Activated naive CD8-positive, alpha-beta T cell treated with anti-CD3 and anti-CD28 coated beads, Interleukin-2, amount 50 U/mL, for 24 hours (primary cell): ENCODE results near the gene TOX3.

Experiments used
- ATAC-seq: fragments of 150-1000 bp; cut with Tn5 transposase; one replicate; pipeline ENCODE4 v1.10.0; 2021
- DNase-seq: peaks from one replicate; pipeline ENCODE4 v3.0.0; 2021
- H3K27ac Mint-ChIP-seq: one replicate; pipeline ENCODE4 v1.8.0; 2021; ENCODE audit warnings: mild to moderate bottlenecking, mixed read lengths
- H3K27me3 Mint-ChIP-seq: one replicate; pipeline ENCODE4 v1.8.0; 2021; ENCODE audit warnings: mixed read lengths
- H3K36me3 Mint-ChIP-seq: one replicate; pipeline ENCODE4 v1.8.0; 2021; ENCODE audit warnings: low read depth, mixed read lengths
- H3K4me1 Mint-ChIP-seq: one replicate; pipeline ENCODE4 v1.8.0; 2021; ENCODE audit warnings: mixed read lengths
- H3K4me3 Mint-ChIP-seq: one replicate; pipeline ENCODE4 v1.8.0; 2021; ENCODE audit warnings: mild to moderate bottlenecking, moderate library complexity, mixed read lengths
- H3K9me3 Mint-ChIP-seq: one replicate; pipeline ENCODE4 v1.8.0; 2021; ENCODE audit warnings: mixed read lengths

TOX3 gene

DNA sequence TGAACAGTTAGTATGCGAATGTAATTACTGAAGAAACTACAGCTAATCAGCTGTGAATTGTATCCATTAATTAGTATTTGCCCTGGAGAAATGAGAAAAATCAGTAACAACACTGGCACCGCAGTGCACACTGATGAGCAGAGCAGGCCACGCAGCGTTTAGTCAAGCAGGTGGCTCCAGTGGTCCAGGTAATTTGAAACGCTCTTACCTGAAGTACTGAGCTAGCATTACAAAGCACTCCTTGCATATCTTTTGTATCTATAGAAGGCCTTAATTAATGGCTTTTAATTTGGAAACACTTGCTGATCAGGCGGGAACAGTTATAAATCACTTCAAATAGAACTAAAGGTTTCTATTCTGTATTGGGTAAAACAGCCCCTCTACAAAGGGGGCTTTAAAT is 76.4 kb downstream of the TOX3 start:
- ATAC-seq (no peak), DNase-seq (no peak)
- Mint-ChIP-seq H3K27ac (no peak overlapping the region), H3K4me3 (no peak overlapping the region), H3K36me3 (peaks cover 1% of the 10 kb centered on the region), H3K4me1 (no peaks in the 10 kb centered on the region), H3K9me3 (peaks cover 5% of the 10 kb centered on the region), H3K27me3 (no peaks in the 10 kb centered on the region)

DNA sequence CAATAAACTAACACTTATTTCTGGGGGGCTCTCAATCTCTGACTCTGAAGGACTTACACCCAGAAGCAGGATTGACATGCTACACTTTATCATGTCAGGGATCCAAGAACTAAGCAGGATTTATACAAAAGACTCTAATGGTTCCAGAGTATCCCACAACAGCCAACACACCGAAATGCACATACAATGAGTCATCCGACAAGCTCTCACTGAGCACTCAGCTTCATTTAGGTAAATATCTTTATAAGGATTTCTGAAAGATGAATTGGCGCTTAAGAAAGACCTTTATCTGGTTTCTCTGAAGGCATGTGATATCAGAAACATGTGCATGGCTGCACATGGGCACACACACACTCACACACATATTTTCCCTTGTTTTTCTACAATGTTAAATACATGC is 77.2 kb downstream of the TOX3 start:
- no peak for DNase-seq
- Mint-ChIP-seq H3K27ac (no peak overlapping the region), H3K36me3 (peaks cover 1% of the 10 kb centered on the region), H3K27me3 (no peaks in the 10 kb centered on the region), H3K4me1 (no peaks in the 10 kb centered on the region), H3K9me3 (peaks cover 5% of the 10 kb centered on the region), H3K4me3 (no peak overlapping the region)
- ATAC-seq: no peak

DNA sequence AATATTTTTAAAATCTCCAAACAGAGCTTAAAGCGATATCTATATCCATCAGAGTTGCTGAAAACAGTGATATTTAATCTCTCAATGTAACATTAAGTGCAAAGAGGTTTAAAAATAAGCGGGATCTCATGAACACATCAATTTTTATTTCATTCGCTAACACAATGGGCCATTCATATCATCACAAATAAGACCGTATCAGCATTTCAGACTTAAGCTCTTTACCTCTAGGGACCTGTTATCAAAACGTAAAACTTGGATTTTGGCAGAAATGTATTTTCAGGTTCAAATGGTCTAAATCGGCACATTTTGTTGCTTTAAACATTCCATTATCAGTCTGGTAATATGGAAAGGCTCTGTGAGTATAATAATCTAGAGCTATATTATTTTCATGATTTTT is 77.9 kb downstream of the TOX3 start:
- Mint-ChIP-seq H3K36me3 (peaks cover under 1% of the 10 kb centered on the region), H3K27me3 (no peaks in the 10 kb centered on the region), H3K4me3 (no peak overlapping the region), H3K27ac (no peak overlapping the region), H3K4me1 (no peaks in the 10 kb centered on the region), H3K9me3 (peaks cover 3% of the 10 kb centered on the region)
- ATAC-seq: no peak
- no peak for DNase-seq

DNA sequence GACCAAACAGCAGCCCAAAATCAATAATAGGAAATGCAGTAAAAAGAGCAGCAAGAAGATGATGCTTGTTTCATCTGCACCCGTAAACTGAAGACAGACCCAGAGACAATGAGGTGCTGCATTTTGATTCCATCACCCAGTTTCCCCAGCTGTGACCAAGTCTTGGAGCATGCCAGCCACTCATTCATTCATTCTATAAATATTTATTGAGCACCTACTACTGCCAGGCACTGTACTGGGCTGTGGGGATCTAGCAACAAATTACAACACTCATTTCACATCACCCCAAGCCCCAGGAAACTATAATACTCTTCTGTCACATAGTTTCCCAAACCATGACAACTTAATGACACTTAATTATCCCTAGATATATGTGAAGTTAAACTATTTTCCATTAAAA is 79.2 kb downstream of the TOX3 start:
- H3K27me3 Mint-ChIP-seq: no peaks in the 10 kb centered on the region
- no peaks in the 10 kb centered on the region for H3K9me3 Mint-ChIP-seq
- ATAC-seq (no peak), DNase-seq (no peak)
- no peak overlapping the region for H3K4me3 Mint-ChIP-seq
- H3K27ac Mint-ChIP-seq: no peak overlapping the region
- H3K36me3 Mint-ChIP-seq: no peaks in the 10 kb centered on the region
- H3K4me1 Mint-ChIP-seq: no peaks in the 10 kb centered on the region

DNA sequence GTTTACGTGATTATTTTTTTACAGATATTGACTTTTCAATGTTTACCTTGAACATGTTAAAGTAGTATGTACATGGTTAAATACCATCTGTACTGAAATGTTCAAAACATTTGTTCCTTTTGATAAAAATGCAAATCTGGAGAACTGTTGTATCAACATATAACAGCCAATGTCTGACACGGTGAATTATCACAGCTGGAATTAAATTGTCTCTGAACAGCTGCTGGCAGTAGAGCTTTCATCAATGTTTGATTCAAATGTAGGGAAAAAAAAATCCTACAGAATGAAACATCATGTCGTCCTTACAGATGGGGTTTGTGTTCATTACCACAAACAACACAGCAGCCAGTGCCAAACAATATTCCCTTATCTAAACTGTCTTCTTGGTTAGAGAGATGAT is 79.9 kb downstream of the TOX3 start:
- no peaks in the 10 kb centered on the region for H3K4me1 Mint-ChIP-seq
- H3K9me3 Mint-ChIP-seq: no peaks in the 10 kb centered on the region
- H3K4me3 Mint-ChIP-seq: no peak overlapping the region
- H3K27ac Mint-ChIP-seq: no peak overlapping the region
- no peaks in the 10 kb centered on the region for H3K36me3 Mint-ChIP-seq
- no peak for DNase-seq
- no peak for ATAC-seq
- no peaks in the 10 kb centered on the region for H3K27me3 Mint-ChIP-seq

DNA sequence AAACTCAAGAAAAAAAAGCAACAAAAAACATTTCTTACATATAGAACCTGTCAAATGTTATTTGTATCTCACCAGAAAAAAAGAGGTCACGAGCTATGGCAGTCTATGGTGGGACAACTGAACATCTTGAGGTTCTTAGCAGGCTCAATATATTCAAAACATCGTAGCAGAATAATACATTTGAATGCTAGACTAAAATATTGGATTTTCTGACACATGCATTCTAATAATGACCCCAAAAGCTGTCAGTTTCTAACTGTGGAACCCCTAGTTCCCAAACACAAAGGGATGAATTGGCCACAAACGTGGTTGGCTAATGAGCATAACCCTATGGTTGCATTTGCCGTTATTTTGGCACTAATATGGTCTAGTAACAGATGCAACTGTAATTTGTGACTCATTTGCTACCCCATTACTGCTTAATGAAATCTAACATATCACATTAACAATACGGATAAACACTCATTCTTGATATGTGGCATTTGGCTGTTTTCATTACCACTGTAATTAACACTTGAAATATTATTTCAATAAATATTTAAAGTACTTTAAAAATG is 81.2 kb downstream of the TOX3 start:
- no peak overlapping the region for H3K27ac Mint-ChIP-seq
- no peaks in the 10 kb centered on the region for H3K36me3 Mint-ChIP-seq
- no peaks in the 10 kb centered on the region for H3K4me1 Mint-ChIP-seq

DNA sequence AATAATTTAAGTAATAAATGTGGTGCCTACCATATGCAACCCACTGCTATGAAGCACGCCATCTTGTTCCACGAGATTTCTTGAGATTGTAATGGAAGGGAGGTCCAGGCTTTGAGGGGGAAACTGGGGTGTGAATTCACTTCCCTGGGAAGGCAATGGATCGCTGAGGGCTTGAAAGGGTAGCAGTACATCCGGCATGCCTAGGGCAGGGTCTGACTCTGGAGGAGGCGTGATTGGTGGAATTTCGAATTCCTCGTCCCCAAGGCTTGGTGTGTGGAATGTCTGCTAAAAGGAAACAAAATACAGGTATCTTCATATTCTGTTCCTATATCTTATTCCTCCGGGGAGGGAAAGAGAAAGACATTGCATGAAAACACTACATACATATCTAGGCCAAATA is 83.0 kb downstream of the TOX3 start:
- no peaks in the 10 kb centered on the region for H3K4me1 Mint-ChIP-seq
- H3K9me3 Mint-ChIP-seq: no peaks in the 10 kb centered on the region
- no peak for ATAC-seq
- H3K27ac Mint-ChIP-seq: no peak overlapping the region
- no peak overlapping the region for H3K4me3 Mint-ChIP-seq
- H3K27me3 Mint-ChIP-seq: no peaks in the 10 kb centered on the region
- no peaks in the 10 kb centered on the region for H3K36me3 Mint-ChIP-seq
- DNase-seq: no peak

More for the DNA sequence above, 81.2 kb downstream of the TOX3 start:
- Mint-ChIP-seq H3K27me3 (no peaks in the 10 kb centered on the region), H3K4me3 (no peak overlapping the region), H3K9me3 (no peaks in the 10 kb centered on the region)
- DNase-seq: no peak
- ATAC-seq: no peak

DNA sequence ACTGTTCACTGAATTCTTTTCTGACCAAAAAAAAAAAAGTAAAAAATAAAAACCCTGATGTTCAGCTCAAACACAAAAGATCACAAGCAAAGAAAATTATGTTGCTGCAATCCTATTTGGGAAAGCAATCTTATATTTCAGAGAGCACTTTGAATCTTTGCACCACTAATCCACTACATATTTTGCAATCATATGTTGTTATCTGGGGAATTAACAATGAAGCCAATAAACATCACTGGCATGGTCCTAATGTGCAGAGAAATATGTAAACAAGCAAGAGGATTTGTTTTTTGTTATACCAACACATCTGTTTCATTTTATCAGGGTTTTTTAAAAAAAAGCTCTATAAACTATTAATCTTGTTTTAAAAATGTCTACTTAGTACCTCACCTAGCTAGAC is 84.1 kb downstream of the TOX3 start:
- ATAC-seq (no peak), DNase-seq (no peak)
- Mint-ChIP-seq H3K4me3 (no peak overlapping the region), H3K9me3 (no peaks in the 10 kb centered on the region), H3K27me3 (no peaks in the 10 kb centered on the region), H3K36me3 (no peaks in the 10 kb centered on the region), H3K27ac (no peak overlapping the region), H3K4me1 (no peaks in the 10 kb centered on the region)

DNA sequence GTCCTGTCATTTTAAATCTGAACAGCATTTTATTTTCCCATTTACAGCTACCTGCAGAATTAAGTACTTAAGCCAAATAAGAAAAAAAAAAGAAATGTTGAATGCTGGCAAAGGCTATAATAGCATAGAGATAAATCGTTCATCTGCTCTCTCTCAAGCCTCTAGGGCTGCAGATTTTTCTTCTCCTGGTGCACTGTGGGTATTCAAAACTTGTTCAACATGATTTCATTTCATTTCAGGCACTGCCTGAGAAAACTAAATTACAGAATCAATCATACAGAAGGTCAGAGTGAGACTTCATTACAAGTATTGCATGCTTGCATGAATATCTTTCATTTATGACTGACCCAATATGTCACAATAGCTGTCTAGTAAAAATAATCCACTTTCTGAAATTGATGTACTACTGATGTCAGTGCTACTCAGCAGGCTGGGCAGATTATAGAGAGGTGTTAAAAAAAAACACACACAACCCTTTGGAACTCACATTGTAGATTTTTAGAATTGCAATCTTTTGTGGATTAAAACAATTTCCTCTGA is 86.2 kb downstream of the TOX3 start:
- Mint-ChIP-seq H3K27me3 (no peaks in the 10 kb centered on the region), H3K4me3 (no peak overlapping the region), H3K27ac (no peak overlapping the region), H3K4me1 (no peaks in the 10 kb centered on the region), H3K9me3 (no peaks in the 10 kb centered on the region), H3K36me3 (no peaks in the 10 kb centered on the region)
- DNase-seq: no peak
- no peak for ATAC-seq

DNA sequence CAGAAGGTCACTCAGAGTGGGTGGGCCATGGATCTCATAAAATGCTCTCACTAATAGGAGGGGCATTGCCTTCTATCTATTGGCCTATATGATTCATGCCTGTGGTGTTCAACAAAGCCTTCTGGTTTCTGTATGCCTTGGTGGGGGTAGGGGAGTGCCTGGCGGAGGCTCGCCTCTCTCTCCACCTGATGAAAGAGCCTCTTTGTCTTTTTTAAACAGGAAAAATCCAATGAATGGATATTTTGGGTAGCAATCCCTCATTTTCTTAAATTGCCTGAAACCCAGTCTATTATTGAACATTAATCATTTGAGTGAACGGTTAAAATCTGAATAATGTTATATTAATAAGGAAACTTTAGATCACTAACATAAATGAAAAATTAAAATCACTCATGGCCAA is 90.6 kb downstream of the TOX3 start:
- no peak for DNase-seq
- no peak for ATAC-seq
- peaks cover 4% of the 10 kb centered on the region for H3K9me3 Mint-ChIP-seq
- H3K4me3 Mint-ChIP-seq: no peak overlapping the region
- no peak overlapping the region for H3K27ac Mint-ChIP-seq
- H3K27me3 Mint-ChIP-seq: no peaks in the 10 kb centered on the region
- H3K36me3 Mint-ChIP-seq: no peaks in the 10 kb centered on the region
- no peaks in the 10 kb centered on the region for H3K4me1 Mint-ChIP-seq

DNA sequence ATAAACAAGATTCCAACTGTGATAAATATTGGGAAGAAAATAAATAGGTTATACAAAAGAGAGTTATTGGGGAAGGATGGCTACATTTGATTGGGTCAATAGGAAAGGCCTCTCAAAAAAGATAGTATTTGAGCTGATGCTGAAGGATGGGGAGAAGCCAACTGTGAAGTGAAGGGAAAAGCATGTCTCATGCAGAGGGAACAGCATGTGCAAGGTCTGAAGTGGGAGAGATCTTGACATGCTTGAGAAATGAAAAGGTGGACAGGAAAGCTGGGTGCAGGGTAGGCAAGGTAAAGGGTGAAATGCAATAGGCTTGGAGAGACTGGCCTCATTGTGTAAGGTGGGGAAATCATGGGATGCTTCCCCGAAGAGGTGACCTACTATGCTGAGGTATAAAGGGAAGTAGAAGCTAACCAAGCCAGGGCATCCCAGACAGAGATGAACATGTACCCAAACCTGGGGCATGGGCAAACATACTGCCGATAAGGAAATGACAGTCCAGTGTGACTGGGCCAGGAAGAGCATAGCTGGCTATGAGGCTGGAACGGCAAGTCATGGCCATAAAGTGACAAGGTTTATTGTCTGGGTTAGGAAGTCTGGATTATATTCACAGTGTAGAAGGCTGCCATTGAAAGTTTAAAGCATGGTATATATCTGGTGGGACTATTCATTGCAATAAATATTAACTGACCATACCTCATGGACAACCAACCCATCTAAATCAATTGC is 91.2 kb downstream of the TOX3 start:
- Mint-ChIP-seq H3K36me3 (no peaks in the 10 kb centered on the region), H3K9me3 (peaks cover 4% of the 10 kb centered on the region)

DNA sequence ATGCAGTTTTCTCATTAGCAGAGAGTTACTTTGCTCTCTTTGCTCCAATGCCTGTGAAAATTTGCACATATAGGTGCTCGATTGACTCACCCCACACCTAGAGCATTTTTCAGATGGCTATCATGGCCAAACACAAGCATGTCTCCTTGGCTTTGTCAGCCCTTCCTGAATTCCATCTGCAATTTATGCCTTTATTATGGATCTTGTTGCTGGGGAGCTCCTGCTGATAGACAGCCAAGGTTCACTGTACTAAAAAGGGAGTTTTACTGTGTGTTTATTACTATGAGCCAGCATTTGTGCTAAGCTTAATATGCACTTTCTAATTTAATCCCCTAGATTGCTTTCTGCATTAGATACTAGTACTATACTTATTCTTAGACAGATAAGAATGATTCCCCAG is 93.3 kb downstream of the TOX3 start:
- no peaks in the 10 kb centered on the region for H3K4me1 Mint-ChIP-seq
- H3K27me3 Mint-ChIP-seq: no peaks in the 10 kb centered on the region
- ATAC-seq (no peak), DNase-seq (no peak)
- no peak overlapping the region for H3K27ac Mint-ChIP-seq
- no peaks in the 10 kb centered on the region for H3K36me3 Mint-ChIP-seq
- no peak overlapping the region for H3K4me3 Mint-ChIP-seq
- H3K9me3 Mint-ChIP-seq: peaks cover 10% of the 10 kb centered on the region

More for the DNA sequence above, 91.2 kb downstream of the TOX3 start:
- Mint-ChIP-seq H3K27me3 (no peaks in the 10 kb centered on the region), H3K27ac (no peak overlapping the region), H3K4me1 (no peaks in the 10 kb centered on the region), H3K4me3 (no peak overlapping the region)
- ATAC-seq (no peak), DNase-seq (no peak)

DNA sequence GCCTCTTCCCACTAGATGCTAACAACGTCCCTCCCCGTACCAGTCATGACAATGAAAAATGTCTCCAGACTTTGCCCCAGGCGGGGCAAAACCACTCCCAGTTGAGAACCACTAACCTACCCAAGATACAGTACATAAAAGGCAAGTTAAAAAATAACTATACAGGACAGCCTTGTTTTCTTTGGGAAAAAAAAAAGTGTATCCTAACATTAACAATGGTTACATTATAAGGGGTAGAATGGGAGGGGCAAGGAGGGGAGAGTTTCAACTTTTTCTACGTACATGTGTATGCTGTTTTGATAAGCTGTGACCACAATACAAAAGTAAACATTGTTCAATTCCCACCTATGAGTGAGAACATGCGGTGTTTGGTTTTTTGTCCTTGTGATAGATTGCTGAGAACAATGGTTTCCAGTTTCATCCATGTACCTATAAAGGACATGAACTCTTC is 94.9 kb downstream of the TOX3 start:
- no peak overlapping the region for H3K27ac Mint-ChIP-seq
- DNase-seq: no peak
- no peak overlapping the region for H3K4me3 Mint-ChIP-seq
- H3K27me3 Mint-ChIP-seq: no peaks in the 10 kb centered on the region
- ATAC-seq: no peak
- no peaks in the 10 kb centered on the region for H3K4me1 Mint-ChIP-seq
- peaks cover 10% of the 10 kb centered on the region for H3K9me3 Mint-ChIP-seq
- H3K36me3 Mint-ChIP-seq: no peaks in the 10 kb centered on the region

DNA sequence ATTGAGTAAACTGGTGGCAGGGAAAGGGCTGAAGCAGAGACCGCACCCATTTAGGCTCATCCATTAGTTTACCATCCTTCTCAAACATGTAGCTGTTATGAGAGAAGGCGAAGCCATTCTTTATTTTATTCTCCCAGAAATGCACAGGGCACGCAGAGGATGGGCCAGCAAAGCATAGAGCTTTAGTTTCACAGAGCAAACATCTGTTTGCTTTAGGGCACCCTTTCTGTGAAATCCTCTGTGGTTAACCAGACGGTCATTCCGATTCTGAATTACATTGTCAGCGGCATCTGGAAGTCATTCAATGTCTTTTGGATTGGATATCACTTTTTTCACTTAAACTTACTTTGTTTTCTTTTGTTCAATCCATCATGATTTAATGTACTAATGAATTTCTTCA is 96.0 kb downstream of the TOX3 start:
- ATAC-seq (no peak), DNase-seq (no peak)
- Mint-ChIP-seq H3K27ac (no peak overlapping the region), H3K4me3 (no peak overlapping the region), H3K36me3 (no peaks in the 10 kb centered on the region), H3K4me1 (no peaks in the 10 kb centered on the region), H3K9me3 (peaks cover 10% of the 10 kb centered on the region), H3K27me3 (no peaks in the 10 kb centered on the region)

DNA sequence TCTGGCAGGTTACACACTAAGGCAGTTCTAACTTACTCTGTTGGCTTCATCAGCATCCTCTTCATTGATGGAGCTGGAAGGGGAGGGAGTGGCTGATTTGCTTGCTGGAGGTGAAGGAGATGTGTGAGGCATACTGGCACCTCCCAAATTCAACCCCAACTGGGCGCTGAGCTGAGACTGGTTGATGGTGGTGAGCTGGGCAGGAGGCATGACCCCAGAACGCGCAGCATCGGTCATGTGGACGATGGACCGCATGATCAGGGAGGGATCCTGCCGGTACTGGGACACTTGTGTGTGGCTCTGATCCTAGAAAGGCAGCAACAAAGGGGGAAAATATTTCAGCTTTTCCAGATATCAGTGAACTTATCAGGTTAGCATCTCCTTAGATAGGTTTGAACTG is 96.7 kb downstream of the TOX3 start:
- Mint-ChIP-seq H3K27ac (no peak overlapping the region), H3K27me3 (no peaks in the 10 kb centered on the region), H3K4me3 (no peak overlapping the region), H3K9me3 (peaks cover 10% of the 10 kb centered on the region), H3K4me1 (no peaks in the 10 kb centered on the region), H3K36me3 (no peaks in the 10 kb centered on the region)
- ATAC-seq: no peak
- DNase-seq: no peak
